ENCODE measurements around the gene SH3BGRL2. TPM values are rescaled to one million over a fixed set of nuclear protein-coding genes. Genes with fewer than 3 reads are reported as not detected.

SH3BGRL2 gene
- total and polyA plus RNA-seq, 2 of the 4 experiments (the other 2 are of a cell fraction) = 2.4 to 5.6 TPM

GRCh38 chr6:79640146-79641111, 9.3 kb downstream of the SH3BGRL2 start:
- Histone ChIP-seq H3K4me3 (ENCODE audit: insufficient read depth, low read depth, low read length) (no peak overlapping the region), H4K8ac (ENCODE audit: low read depth in 2 of 2, low read length in 2 of 2) (no peak overlapping the region), H3K14ac (replicated peaks; ENCODE audit: low read depth, low read length) (no peak overlapping the region), H3K23ac (ENCODE audit: low read depth, low read length) (no peak overlapping the region), H3K56ac (ENCODE audit: extremely low read depth, insufficient read depth, low read length) (no peak overlapping the region), H3K9me3 (ENCODE audit: control insufficient read depth, insufficient read depth, low read length) (no peaks in the 10 kb centered on the region), H3K27me3 (ENCODE audit: control insufficient read depth, insufficient read depth, low read length) (no peaks in the 10 kb centered on the region), H4K5ac (ENCODE audit: low read depth, low read length) (no peak overlapping the region), H3K9ac (ENCODE audit: low read depth, low read length) (no peak overlapping the region), H2AK9ac (replicated peaks; ENCODE audit: low read depth, low read length, poor library complexity) (no peak overlapping the region), H3K9me1 (ENCODE audit: insufficient read depth, low read length) (peaks cover 2% of the 10 kb centered on the region; the same call in 1 of the 2 replicates), H3K4me2 (ENCODE audit: low read depth, low read length) (no peak overlapping the region), H2BK15ac (ENCODE audit: low read depth, low read length) (no peak overlapping the region), H4K91ac (ENCODE audit: insufficient read depth, low read depth, low read length) (no peak overlapping the region), H4K20me1 (ENCODE audit: insufficient read depth, low read length) (no peaks in the 10 kb centered on the region), H2BK120ac (ENCODE audit: low read depth, low read length) (no peak overlapping the region), H2BK20ac (ENCODE audit: low read depth, low read length) (no peak overlapping the region), H2AFZ (replicated peaks; ENCODE audit: low read length, poor library complexity) (no peak overlapping the region), H3K4me1 (ENCODE audit: control insufficient read depth, insufficient read depth, low read length) (no peaks in the 10 kb centered on the region), H3K36me3 (ENCODE audit: control insufficient read depth, insufficient read depth, low read length) (no peaks in the 10 kb centered on the region), H3K27ac (ENCODE audit: insufficient read depth, low read length) (no peak overlapping the region), H2AK5ac (ENCODE audit: low read depth, low read length) (no peak overlapping the region), H3K18ac (ENCODE audit: low read depth, low read length) (no peak overlapping the region), H3K79me1 (ENCODE audit: low read depth in 1 of 2, low read length in 2 of 2) (no peaks in the 10 kb centered on the region; a peak in 1 of 4 replicates), H3K4ac (ENCODE audit: low read depth, low read length) (no peak overlapping the region), H2BK5ac (ENCODE audit: low read depth, low read length, poor library complexity, severe bottlenecking) (no peak overlapping the region)
- TF ChIP-seq POLR2A (IDR thresholded peaks at IDR 0.05; ENCODE audit: low read depth, low read length) (no peak), RCOR1 (IDR thresholded peaks at IDR 0.05; ENCODE audit: insufficient replicate concordance, low read length) (no peak), CEBPB (IDR thresholded peaks at IDR 0.05; ENCODE audit: low read depth, low read length) (no peak), CHD1 (IDR thresholded peaks at IDR 0.05; ENCODE audit: low read depth, low read length) (no peak), NFE2L2 (IDR thresholded peaks at IDR 0.05; ENCODE audit: low read depth, low read length) (no peak), RAD21 (IDR thresholded peaks at IDR 0.05; ENCODE audit: low read length) (no peak), MAZ (IDR thresholded peaks at IDR 0.05; ENCODE audit: borderline replicate concordance, low read depth, low read length) (no peak), USF2 (IDR thresholded peaks at IDR 0.05; ENCODE audit: low read depth, low read length) (no peak), FOS (IDR thresholded peaks at IDR 0.05; ENCODE audit: low read depth, low read length) (no peak), SMC3 (IDR thresholded peaks at IDR 0.05; ENCODE audit: low read depth, low read length) (no peak), MXI1 (IDR thresholded peaks at IDR 0.05; ENCODE audit: borderline replicate concordance, low read depth, low read length) (no peak), RFX5 (IDR thresholded peaks at IDR 0.05; ENCODE audit: low read depth, low read length) (no peak), BHLHE40 (IDR thresholded peaks at IDR 0.05; ENCODE audit: low read depth, low read length) (no peak)
- TF ChIP-seq, protein P1, sequence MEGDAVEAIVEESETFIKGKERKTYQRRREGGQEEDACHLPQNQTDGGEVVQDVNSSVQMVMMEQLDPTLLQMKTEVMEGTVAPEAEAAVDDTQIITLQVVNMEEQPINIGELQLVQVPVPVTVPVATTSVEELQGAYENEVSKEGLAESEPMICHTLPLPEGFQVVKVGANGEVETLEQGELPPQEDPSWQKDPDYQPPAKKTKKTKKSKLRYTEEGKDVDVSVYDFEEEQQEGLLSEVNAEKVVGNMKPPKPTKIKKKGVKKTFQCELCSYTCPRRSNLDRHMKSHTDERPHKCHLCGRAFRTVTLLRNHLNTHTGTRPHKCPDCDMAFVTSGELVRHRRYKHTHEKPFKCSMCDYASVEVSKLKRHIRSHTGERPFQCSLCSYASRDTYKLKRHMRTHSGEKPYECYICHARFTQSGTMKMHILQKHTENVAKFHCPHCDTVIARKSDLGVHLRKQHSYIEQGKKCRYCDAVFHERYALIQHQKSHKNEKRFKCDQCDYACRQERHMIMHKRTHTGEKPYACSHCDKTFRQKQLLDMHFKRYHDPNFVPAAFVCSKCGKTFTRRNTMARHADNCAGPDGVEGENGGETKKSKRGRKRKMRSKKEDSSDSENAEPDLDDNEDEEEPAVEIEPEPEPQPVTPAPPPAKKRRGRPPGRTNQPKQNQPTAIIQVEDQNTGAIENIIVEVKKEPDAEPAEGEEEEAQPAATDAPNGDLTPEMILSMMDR (conservative IDR thresholded peaks at IDR 0.05; ENCODE audit: low read depth, low read length) = no peak
- ChIA-PET CTCF (interaction anchor here (0.6 to 0.7 kb wide), 2 partner anchors 9 to 105 kb away, joined by 3 read pairs; no protein-coding TSS in a partner anchor), POLR2A (ENCODE audit: unreplicated experiment) (no interaction called here)
- ATAC-seq (ENCODE audit: low read depth) = no peak
- DNase-seq = no peak
- dilution Hi-C loops (cut with HindIII; ENCODE audit: low sequenced_read_pairs, unreplicated experiment) = no loop called here
- in situ Hi-C loops (cut with MboI; ENCODE audit: low sequenced_read_pairs) = no loop called here
- intact Hi-C loops (cut with micrococcal nuclease) = no loop called here
- no TSS peak for BruUV-seq (replicated peaks)
- no CpG with 5 or more reads among the region's 4 CpGs for WGBS, 2 experiments (ENCODE audit: extremely low coverage in 2 of 2, insufficient read length in 1 of 2)

Data from IMR-90 (cell line).